Duodenal mucosa (tissue), 2 donors: ENCODE measurements around the gene LRRC15.

Experiments used
- H3K27ac ChIP-seq: one replicate; pipeline ENCODE4 v1.7.0; 2013; ENCODE audit warnings: low read depth, low read length
- H3K27me3 ChIP-seq, 2 donors: one replicate each; pipeline ENCODE4 v1.7.0; 2013; ENCODE audit warnings: low read length in 2 of 2, control low read depth in 1 of 2; ENCODE audit not compliant: insufficient read depth in 2 of 2, control insufficient read depth in 1 of 2
- H3K36me3 ChIP-seq, 2 donors: one replicate each; pipeline ENCODE4 v1.7.0; 2013; ENCODE audit warnings: low read length in 2 of 2, control low read depth in 1 of 2; ENCODE audit not compliant: insufficient read depth in 2 of 2, control insufficient read depth in 1 of 2
- H3K4me1 ChIP-seq, 2 donors: one replicate each; pipeline ENCODE4 v1.7.0; 2013; ENCODE audit warnings: low read length in 2 of 2, control low read depth in 1 of 2; ENCODE audit not compliant: insufficient read depth in 2 of 2, control insufficient read depth in 1 of 2
- H3K4me3 ChIP-seq, 2 donors: one replicate each; pipeline ENCODE4 v1.7.0; 2013; ENCODE audit warnings: low read length in 2 of 2, low read depth in 1 of 2
- H3K9ac ChIP-seq, 2 donors: one replicate each; pipeline ENCODE4 v1.7.0; 2013; ENCODE audit warnings: low read length in 2 of 2, low read depth in 1 of 2
- H3K9me3 ChIP-seq, 2 donors: one replicate each; pipeline ENCODE4 v1.7.0; 2013; ENCODE audit warnings: low read length in 2 of 2, control low read depth in 1 of 2; ENCODE audit not compliant: control insufficient read depth in 1 of 2

Gene LRRC15

GRCh38 chr3:194306109-194306686 is 63.3 kb downstream of the LRRC15 start:
- Histone ChIP-seq H3K27me3 (peaks cover 0 to 5% of the 10 kb centered on the region in 2 donors), H3K9ac (no peak overlapping the region), H3K4me1 (peaks cover 4 to 6% of the 10 kb centered on the region in 2 donors), H3K9me3 (no peaks in the 10 kb centered on the region), H3K4me3 (no peak overlapping the region), H3K27ac (no peak overlapping the region), H3K36me3 (no peaks in the 10 kb centered on the region)

- Histone ChIP-seq H3K4me1 (peaks cover 4 to 6% of the 10 kb centered on the region in 2 donors), H3K27ac (no peak overlapping the region), H3K4me3 (no peak overlapping the region), H3K9me3 (no peaks in the 10 kb centered on the region), H3K36me3 (no peaks in the 10 kb centered on the region), H3K9ac (no peak overlapping the region), H3K27me3 (peaks cover 0 to 5% of the 10 kb centered on the region in 2 donors)
These were observed 64.0 kb downstream of the LRRC15 start for GRCh38 chr3:194305356-194306108.
